NB4 (cell line): ENCODE results near the gene MYO18A.

ENCODE experiments used
- DNase-seq: peaks from one replicate; pipeline ENCODE4 v3.0.0; 2010; ENCODE audit warnings: low read depth
- H3K4me3 ChIP-seq: one replicate; pipeline ENCODE4 v1.5.1; 2011; ENCODE audit warnings: mild to moderate bottlenecking, low read depth, low read length, moderate library complexity
- MYC ChIP-seq: IDR thresholded peaks from 2 replicates; pipeline ENCODE4 v1.6.1; 2011; ENCODE audit warnings: low read depth, low read length
- POLR2A ChIP-seq: IDR thresholded peaks from 2 replicates; pipeline ENCODE4 v1.6.1; 2011; ENCODE audit warnings: mild to moderate bottlenecking; ENCODE audit not compliant: insufficient read length; ENCODE audit errors: extremely low read depth
- TF ChIP-seq, protein P1 (sequence below): IDR thresholded peaks from 2 replicates; pipeline ENCODE4 v1.6.1; 2011; ENCODE audit warnings: low read depth, low read length
- TF ChIP-seq, protein P2 (sequence below): IDR thresholded peaks from one replicate; pipeline ENCODE4 v1.5.1; 2012; ENCODE audit warnings: low read depth, low read length

Gene MYO18A

DNA sequence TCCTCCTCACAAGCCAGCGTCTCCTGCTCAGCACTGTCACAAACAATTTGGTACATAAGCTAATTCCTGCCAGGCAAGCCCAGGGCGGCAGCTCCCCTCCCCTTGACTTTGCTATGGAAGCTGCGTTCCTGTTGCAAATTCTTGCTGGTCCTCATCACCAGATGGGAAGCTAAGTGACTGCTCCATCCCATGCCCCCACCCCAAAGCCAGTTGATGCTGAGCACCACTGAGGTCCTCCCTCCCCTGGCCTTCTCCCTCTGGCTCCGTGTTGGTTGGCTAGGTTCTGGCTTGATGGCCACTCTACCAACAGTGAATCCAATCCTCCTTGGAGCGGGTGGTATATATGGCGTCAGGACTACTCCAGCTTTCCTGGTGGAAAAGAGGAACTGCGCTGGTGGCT is 102.9 kb downstream of the MYO18A start:
- TF ChIP-seq, protein P1, sequence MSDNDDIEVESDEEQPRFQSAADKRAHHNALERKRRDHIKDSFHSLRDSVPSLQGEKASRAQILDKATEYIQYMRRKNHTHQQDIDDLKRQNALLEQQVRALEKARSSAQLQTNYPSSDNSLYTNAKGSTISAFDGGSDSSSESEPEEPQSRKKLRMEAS, result no peak
- no peak for TF ChIP-seq POLR2A
- TF ChIP-seq, protein P2, sequence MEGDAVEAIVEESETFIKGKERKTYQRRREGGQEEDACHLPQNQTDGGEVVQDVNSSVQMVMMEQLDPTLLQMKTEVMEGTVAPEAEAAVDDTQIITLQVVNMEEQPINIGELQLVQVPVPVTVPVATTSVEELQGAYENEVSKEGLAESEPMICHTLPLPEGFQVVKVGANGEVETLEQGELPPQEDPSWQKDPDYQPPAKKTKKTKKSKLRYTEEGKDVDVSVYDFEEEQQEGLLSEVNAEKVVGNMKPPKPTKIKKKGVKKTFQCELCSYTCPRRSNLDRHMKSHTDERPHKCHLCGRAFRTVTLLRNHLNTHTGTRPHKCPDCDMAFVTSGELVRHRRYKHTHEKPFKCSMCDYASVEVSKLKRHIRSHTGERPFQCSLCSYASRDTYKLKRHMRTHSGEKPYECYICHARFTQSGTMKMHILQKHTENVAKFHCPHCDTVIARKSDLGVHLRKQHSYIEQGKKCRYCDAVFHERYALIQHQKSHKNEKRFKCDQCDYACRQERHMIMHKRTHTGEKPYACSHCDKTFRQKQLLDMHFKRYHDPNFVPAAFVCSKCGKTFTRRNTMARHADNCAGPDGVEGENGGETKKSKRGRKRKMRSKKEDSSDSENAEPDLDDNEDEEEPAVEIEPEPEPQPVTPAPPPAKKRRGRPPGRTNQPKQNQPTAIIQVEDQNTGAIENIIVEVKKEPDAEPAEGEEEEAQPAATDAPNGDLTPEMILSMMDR, result no peak
- TF ChIP-seq MYC, result no peak

DNA sequence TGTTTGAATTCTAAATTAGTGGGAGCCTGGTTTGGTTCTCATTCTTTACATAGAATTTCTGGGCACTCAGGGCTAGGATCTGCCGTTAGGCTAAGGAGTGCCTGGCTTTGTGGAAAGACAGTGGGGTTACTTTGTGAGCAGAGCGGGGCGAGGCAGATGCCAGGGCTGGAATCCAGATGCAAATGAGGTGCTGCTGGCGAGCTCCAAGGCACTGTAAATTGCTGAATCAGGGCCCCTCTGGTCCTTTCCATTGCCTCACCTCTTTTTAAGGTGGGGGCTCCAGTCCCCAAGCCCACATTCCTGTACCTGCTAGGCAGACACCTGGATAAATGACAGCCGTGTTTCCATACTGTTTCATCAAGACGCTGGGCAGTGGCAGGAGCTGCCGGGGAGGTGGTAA is 103.5 kb downstream of the MYO18A start:
- H3K4me3 ChIP-seq, result no peak overlapping the region
- no peak for DNase-seq
- TF ChIP-seq, protein P1, result no peak
- TF ChIP-seq MYC, result no peak
- TF ChIP-seq, protein P2, result no peak
- no peak for TF ChIP-seq POLR2A

More for the DNA sequence above, 102.9 kb downstream of the MYO18A start:
- no peak overlapping the region for H3K4me3 ChIP-seq
- no peak for DNase-seq

DNA sequence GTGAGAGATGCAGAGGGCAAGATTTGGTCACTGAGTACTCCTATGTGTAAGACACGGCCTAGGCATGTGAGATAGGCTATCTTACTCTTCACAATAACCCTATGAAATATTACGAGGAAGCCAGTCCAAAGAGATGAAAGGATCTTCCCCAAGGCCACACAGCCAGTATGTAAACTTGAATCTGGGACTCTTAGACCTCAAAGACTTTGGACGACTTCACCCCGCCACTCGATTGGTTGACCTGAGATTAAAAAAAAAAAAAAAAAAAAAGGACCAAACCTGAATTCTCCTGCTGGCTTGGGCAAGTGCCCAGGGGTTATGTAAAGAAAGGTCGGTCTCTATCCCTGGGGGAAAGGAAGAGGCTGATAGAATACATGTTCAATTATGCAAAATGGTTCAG is 104.1 kb downstream of the MYO18A start:
- no peak for TF ChIP-seq MYC
- TF ChIP-seq, protein P2, result no peak
- TF ChIP-seq, protein P1, result no peak
- no peak for TF ChIP-seq POLR2A
- H3K4me3 ChIP-seq, result no peak overlapping the region
- no peak for DNase-seq

- TF ChIP-seq MYC, result no peak
- no peak for TF ChIP-seq POLR2A
- TF ChIP-seq, protein P2, result no peak
- TF ChIP-seq, protein P1, result no peak
- no peak overlapping the region for H3K4me3 ChIP-seq
- DNase-seq, result no peak
These were observed 105.7 kb downstream of the MYO18A start for GRCh38 chr17:29074488-29074887.

GRCh38 chr17:29073520-29073919 is 106.7 kb downstream of the MYO18A start:
- no peak for TF ChIP-seq POLR2A
- TF ChIP-seq, protein P2, result no peak
- TF ChIP-seq MYC, result no peak
- TF ChIP-seq, protein P1, result no peak
- H3K4me3 ChIP-seq, result no peak overlapping the region
- DNase-seq, result no peak

- TF ChIP-seq, protein P2, result no peak
- TF ChIP-seq POLR2A (no peak), MYC (no peak)
- TF ChIP-seq, protein P1, result no peak
- no peak for DNase-seq
- no peak overlapping the region for H3K4me3 ChIP-seq
These were observed 107.2 kb downstream of the MYO18A start for GRCh38 chr17:29073045-29073444.
